ENCODE data around the gene GIMAP2. TPM values are rescaled to one million over a fixed set of nuclear protein-coding genes. Genes with fewer than 3 reads are reported as not detected.

GIMAP2 gene
- total and polyA plus RNA-seq, 10 donors: 33.9 to 126 (median 74.3) TPM

DNA sequence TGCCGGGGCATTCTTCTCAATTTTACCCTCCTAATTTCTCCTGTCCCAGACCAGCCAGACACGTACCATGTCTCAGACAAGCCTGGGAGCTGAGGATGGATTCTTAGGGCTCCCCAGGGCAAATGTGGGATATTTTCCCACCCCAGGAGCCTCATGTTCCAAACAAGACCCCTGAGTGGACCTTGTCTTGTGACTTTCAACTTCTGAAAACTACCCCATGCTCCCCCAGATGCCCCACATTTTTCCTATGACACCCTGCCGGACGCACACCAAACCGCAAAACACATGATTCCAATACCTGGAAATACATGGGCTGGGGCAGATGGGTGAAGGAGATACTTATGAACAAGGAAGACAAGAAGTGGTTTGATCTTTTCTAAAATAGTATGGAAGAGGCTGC lies 52.6 kb downstream of the GIMAP2 start:
- no peak for TF ChIP-seq POLR2A (IDR thresholded peaks at IDR 0.05)
- TF ChIP-seq, protein P1, sequence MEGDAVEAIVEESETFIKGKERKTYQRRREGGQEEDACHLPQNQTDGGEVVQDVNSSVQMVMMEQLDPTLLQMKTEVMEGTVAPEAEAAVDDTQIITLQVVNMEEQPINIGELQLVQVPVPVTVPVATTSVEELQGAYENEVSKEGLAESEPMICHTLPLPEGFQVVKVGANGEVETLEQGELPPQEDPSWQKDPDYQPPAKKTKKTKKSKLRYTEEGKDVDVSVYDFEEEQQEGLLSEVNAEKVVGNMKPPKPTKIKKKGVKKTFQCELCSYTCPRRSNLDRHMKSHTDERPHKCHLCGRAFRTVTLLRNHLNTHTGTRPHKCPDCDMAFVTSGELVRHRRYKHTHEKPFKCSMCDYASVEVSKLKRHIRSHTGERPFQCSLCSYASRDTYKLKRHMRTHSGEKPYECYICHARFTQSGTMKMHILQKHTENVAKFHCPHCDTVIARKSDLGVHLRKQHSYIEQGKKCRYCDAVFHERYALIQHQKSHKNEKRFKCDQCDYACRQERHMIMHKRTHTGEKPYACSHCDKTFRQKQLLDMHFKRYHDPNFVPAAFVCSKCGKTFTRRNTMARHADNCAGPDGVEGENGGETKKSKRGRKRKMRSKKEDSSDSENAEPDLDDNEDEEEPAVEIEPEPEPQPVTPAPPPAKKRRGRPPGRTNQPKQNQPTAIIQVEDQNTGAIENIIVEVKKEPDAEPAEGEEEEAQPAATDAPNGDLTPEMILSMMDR (IDR thresholded peaks at IDR 0.05 in 8 of 11, conservative IDR thresholded peaks at IDR 0.05 in 3 of 11): no peak
- no peak for TF ChIP-seq POLR2AphosphoS5 (IDR thresholded peaks at IDR 0.05)
- no peaks in the 10 kb centered on the region for H3K27me3 ChIP-seq (replicated peaks in 1 of 7)
- H3K36me3 ChIP-seq: peaks cover 0 to 32% (median 22%) of the 10 kb centered on the region in 6 donors
- H3K4me1 ChIP-seq: peaks cover 10 to 91% (median 52%) of the 10 kb centered on the region in 6 donors
- no peaks in the 10 kb centered on the region for H3K9me3 ChIP-seq
- H3K4me3 ChIP-seq: peak overlapping the region; percentile 42 to 84 (median 62)
- no peak for DNase-seq
- H3K27ac ChIP-seq: peak overlapping the region; percentile 51 to 90 (median 86)
- WGBS, 5 donors: 29 to 57% (median 44%) methylated on average over 5 of the region's 5 CpGs
- intact Hi-C loops (cut with DNase I; ENCODE audit: low total_unique reads): loop anchor here (10.0 kb wide), 1 partner anchor 53 kb away; the partner anchor contains the start of gene GIMAP2

DNA sequence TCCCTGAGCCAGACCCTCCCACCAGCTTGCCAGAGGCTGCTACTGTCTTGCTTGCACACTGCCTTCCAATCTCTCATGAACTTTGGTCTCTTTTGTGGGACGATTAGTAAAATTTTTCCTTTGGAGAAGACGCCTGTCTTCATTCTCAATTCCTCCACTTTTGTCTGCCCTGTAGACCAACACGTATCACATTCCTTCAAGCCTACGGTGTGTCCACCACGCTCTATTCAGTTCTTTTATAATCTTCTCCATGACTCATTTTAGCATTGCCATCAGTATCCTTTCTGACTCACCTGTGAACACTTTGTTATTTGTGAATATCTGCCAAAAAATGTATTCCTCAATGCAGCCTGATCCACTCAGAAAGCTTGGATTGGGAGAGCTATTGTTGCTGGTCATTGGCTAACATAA lies 53.1 kb downstream of the GIMAP2 start:
- no peak for DNase-seq
- Histone ChIP-seq H3K27me3 (replicated peaks in 1 of 7) (no peaks in the 10 kb centered on the region), H3K9me3 (no peaks in the 10 kb centered on the region), H3K4me1 (peaks cover 10 to 92% (median 56%) of the 10 kb centered on the region in 6 donors), H3K36me3 (peaks cover 0 to 37% (median 27%) of the 10 kb centered on the region in 6 donors), H3K4me3 (peak overlapping the region; percentile 42 to 84 (median 62)), H3K27ac (peak overlapping the region; percentile 51 to 90 (median 86))
- 47 to 79% (median 52%) methylated on average over 5 of the region's 5 CpGs for WGBS, 5 donors
- TF ChIP-seq, protein P1 (IDR thresholded peaks at IDR 0.05 in 8 of 11, conservative IDR thresholded peaks at IDR 0.05 in 3 of 11): no peak
- TF ChIP-seq POLR2A (IDR thresholded peaks at IDR 0.05) (no peak), POLR2AphosphoS5 (IDR thresholded peaks at IDR 0.05) (no peak)
- intact Hi-C loops (cut with DNase I; ENCODE audit: low total_unique reads): loop anchor here (10.0 kb wide), 1 partner anchor 54 kb away; the partner anchor contains the start of gene GIMAP2

DNA sequence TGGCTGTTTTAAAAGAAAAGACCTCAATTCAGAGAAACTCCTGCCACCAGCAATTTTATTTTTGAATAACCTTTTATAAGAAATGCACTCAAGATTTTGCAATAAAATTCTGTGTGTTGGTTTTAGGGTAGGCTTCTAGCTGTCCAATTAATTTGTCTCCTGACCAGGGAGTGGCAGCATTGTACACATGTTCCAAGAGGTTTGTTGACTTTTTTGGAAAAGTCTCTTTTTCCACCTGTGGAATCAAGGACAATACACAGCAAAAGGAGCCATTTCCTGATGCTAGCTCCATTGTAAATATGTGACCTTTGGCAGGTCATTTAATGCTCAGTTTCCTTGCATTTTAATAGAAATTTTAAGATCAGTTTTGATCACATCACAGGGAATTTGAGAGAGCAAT lies 53.5 kb downstream of the GIMAP2 start:
- TF ChIP-seq POLR2AphosphoS5 (IDR thresholded peaks at IDR 0.05) (no peak), POLR2A (IDR thresholded peaks at IDR 0.05) (no peak)
- TF ChIP-seq, protein P1 (IDR thresholded peaks at IDR 0.05 in 8 of 11, conservative IDR thresholded peaks at IDR 0.05 in 3 of 11): peak in 2 of 11 experiments; percentile 15 to 23
- no peak for DNase-seq
- Histone ChIP-seq H3K36me3 (peaks cover 0 to 42% (median 30%) of the 10 kb centered on the region in 6 donors), H3K4me3 (peak overlapping the region; percentile 42 to 84 (median 62)), H3K9me3 (no peaks in the 10 kb centered on the region), H3K4me1 (peaks cover 10 to 92% (median 59%) of the 10 kb centered on the region in 6 donors), H3K27ac (peak overlapping the region; percentile 51 to 90 (median 86)), H3K27me3 (replicated peaks in 1 of 7) (no peaks in the 10 kb centered on the region)
- intact Hi-C loops (cut with DNase I; ENCODE audit: low total_unique reads): loop anchor here (10.0 kb wide), 1 partner anchor 54 kb away; the partner anchor contains the start of gene GIMAP2

DNA sequence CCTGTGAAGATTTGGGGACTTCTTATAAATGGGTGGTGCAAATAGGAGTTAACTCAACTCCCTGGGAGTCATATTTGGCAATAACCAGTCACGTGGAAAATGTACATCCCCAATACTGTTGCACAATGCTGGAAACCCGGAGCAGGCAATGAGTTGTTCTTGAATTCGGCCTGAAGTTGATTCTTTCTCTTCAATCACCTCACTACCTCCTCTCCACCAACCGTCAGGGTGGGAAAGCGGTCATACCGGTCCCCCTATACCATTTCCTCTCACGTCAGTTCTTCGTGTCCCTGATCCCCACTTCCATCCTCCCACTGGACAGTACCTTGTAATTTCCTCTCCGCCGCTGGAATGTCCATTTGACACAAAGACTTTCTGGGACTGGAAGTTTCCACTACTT lies 54.5 kb downstream of the GIMAP2 start:
- intact Hi-C loops (cut with DNase I; ENCODE audit: low total_unique reads): no loop called here
- TF ChIP-seq, protein P1 (IDR thresholded peaks at IDR 0.05 in 8 of 11, conservative IDR thresholded peaks at IDR 0.05 in 3 of 11): no peak
- no peak for TF ChIP-seq POLR2A (IDR thresholded peaks at IDR 0.05)
- peak in 1 of 3 donors; percentile 80 for TF ChIP-seq POLR2AphosphoS5 (IDR thresholded peaks at IDR 0.05)

More for the DNA sequence above, 54.5 kb downstream of the GIMAP2 start:
- no peak for DNase-seq
- Histone ChIP-seq H3K9me3 (no peaks in the 10 kb centered on the region), H3K36me3 (peaks cover 0 to 52% (median 34%) of the 10 kb centered on the region in 6 donors), H3K27ac (peak overlapping the region; percentile 29 to 90 (median 86)), H3K27me3 (replicated peaks in 1 of 7) (no peaks in the 10 kb centered on the region), H3K4me1 (peaks cover 10 to 92% (median 65%) of the 10 kb centered on the region in 6 donors), H3K4me3 (peak overlapping the region; percentile 42 to 84 (median 62))
- 57 to 71% (median 60%) methylated on average over 10 of the region's 10 CpGs for WGBS, 5 donors
